OCI-LY3 (cell line): Measurements from ENCODE around the gene PTPRR.

Source experiments
- EZH2phosphoT487 ChIP-seq: fragments of 200-600 bp; shearing (Covaris generic); IDR thresholded peaks from 2 replicates; pipeline ENCODE4 v1.6.1; 2018; ENCODE audit warnings: antibody characterized with exemption, mixed run types, low read depth
- TF ChIP-seq, protein P1 (sequence below): fragments of 200-600, 300-600 bp; sonication (generic); IDR thresholded peaks from 2 replicates; pipeline ENCODE4 v1.5.1; 2014; ENCODE audit warnings: antibody characterized with exemption, low read length, low read depth

DNA sequence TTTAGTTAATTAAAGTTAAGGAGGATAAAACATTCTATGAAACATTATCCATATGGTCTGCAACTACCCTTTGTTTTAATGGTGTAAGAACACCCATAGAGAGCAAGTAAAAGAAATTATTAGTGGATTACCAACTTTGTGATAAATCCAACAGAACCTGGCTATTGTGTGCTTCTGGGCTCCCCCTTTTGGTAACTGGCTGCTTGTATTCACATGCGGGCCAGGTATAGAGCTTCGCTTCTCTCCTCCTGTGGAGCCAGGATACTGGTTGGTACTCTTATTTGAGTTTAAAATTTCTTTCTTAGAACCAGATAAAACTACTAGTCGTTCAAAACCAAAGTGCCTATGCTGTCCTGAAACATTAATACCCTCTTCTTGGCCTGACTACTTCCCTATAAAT is 81.0 kb downstream of the PTPRR start:
- TF ChIP-seq, protein P1, sequence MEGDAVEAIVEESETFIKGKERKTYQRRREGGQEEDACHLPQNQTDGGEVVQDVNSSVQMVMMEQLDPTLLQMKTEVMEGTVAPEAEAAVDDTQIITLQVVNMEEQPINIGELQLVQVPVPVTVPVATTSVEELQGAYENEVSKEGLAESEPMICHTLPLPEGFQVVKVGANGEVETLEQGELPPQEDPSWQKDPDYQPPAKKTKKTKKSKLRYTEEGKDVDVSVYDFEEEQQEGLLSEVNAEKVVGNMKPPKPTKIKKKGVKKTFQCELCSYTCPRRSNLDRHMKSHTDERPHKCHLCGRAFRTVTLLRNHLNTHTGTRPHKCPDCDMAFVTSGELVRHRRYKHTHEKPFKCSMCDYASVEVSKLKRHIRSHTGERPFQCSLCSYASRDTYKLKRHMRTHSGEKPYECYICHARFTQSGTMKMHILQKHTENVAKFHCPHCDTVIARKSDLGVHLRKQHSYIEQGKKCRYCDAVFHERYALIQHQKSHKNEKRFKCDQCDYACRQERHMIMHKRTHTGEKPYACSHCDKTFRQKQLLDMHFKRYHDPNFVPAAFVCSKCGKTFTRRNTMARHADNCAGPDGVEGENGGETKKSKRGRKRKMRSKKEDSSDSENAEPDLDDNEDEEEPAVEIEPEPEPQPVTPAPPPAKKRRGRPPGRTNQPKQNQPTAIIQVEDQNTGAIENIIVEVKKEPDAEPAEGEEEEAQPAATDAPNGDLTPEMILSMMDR: no peak
- no peak for TF ChIP-seq EZH2phosphoT487
